Retinal pigment epithelial cell (primary cell): ENCODE results near the gene AGBL4.

Experiments
- DNase-seq: peaks from one replicate; pipeline ENCODE4 v3.0.0-alpha.2; 2010; ENCODE audit warnings: low read depth
- H3K4me3 ChIP-seq: 2 replicates; pipeline ENCODE4 v1.5.1; 2011; ENCODE audit warnings: mild to moderate bottlenecking, low read length, control low read depth, moderate library complexity
- CTCF ChIP-seq: conservative IDR thresholded peaks from 2 replicates; pipeline ENCODE4 v1.5.1; 2011; ENCODE audit warnings: low read depth, low read length, control low read depth, inconsistent platforms

The AGBL4 gene

GRCh38 chr1:48794816-48795215, 1228.9 kb downstream of the AGBL4 start:
- no peak overlapping the region for H3K4me3 ChIP-seq
- DNase-seq: no peak
- TF ChIP-seq CTCF: no peak

- no peak for TF ChIP-seq CTCF
- DNase-seq: no peak
- H3K4me3 ChIP-seq: no peak overlapping the region
These were observed 1229.9 kb downstream of the AGBL4 start for GRCh38 chr1:48793863-48794262.

GRCh38 chr1:48792961-48793360, 1230.8 kb downstream of the AGBL4 start:
- H3K4me3 ChIP-seq: no peak overlapping the region
- no peak for DNase-seq
- no peak for TF ChIP-seq CTCF

- TF ChIP-seq CTCF: no peak
- no peak for DNase-seq
- H3K4me3 ChIP-seq: no peak overlapping the region
These were observed 1233.4 kb downstream of the AGBL4 start for GRCh38 chr1:48790397-48790796.

- H3K4me3 ChIP-seq: no peak overlapping the region
- DNase-seq: no peak
- no peak for TF ChIP-seq CTCF
These were observed 1233.9 kb downstream of the AGBL4 start for GRCh38 chr1:48789903-48790302.

GRCh38 chr1:48785869-48786268, 1237.9 kb downstream of the AGBL4 start:
- TF ChIP-seq CTCF: no peak
- H3K4me3 ChIP-seq: no peak overlapping the region
- no peak for DNase-seq

GRCh38 chr1:48784301-48784700, 1239.5 kb downstream of the AGBL4 start:
- no peak for TF ChIP-seq CTCF
- no peak overlapping the region for H3K4me3 ChIP-seq
- DNase-seq: no peak
